ENCODE results near the gene STXBP6.

- TF ChIP-seq POLR2AphosphoS5 (IDR thresholded peaks at IDR 0.05): no peak
- TF ChIP-seq EZH2 (IDR thresholded peaks at IDR 0.05; ENCODE audit: borderline replicate concordance, insufficient read depth, low read length, poor library complexity, severe bottlenecking): no peak
- TF ChIP-seq, protein P1, sequence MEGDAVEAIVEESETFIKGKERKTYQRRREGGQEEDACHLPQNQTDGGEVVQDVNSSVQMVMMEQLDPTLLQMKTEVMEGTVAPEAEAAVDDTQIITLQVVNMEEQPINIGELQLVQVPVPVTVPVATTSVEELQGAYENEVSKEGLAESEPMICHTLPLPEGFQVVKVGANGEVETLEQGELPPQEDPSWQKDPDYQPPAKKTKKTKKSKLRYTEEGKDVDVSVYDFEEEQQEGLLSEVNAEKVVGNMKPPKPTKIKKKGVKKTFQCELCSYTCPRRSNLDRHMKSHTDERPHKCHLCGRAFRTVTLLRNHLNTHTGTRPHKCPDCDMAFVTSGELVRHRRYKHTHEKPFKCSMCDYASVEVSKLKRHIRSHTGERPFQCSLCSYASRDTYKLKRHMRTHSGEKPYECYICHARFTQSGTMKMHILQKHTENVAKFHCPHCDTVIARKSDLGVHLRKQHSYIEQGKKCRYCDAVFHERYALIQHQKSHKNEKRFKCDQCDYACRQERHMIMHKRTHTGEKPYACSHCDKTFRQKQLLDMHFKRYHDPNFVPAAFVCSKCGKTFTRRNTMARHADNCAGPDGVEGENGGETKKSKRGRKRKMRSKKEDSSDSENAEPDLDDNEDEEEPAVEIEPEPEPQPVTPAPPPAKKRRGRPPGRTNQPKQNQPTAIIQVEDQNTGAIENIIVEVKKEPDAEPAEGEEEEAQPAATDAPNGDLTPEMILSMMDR (IDR thresholded peaks at IDR 0.05; ENCODE audit: poor library complexity, severe bottlenecking): no peak
Measured at GRCh38 chr14:24843494-24843893, 206.5 kb downstream of the STXBP6 start.

Measured in neural cell (in vitro differentiated cells).